ENCODE measurements around the gene SETD7.

SETD7 gene

GRCh38 chr4:139581096-139581495 lies 25.1 kb upstream of the SETD7 start:
- in situ Hi-C loops (cut with HindIII; ENCODE audit: low pct_ligation_motif_present, low pct_unique_long_range_greater_than_20kb, low sequenced_read_pairs), result no loop called here

GRCh38 chr4:139576219-139576618 lies 20.2 kb upstream of the SETD7 start:
- in situ Hi-C loops (cut with HindIII; ENCODE audit: low pct_ligation_motif_present, low pct_unique_long_range_greater_than_20kb, low sequenced_read_pairs), result no loop called here
- DNase-seq, result peak; percentile 14

More at GRCh38 chr4:139581096-139581495, 25.1 kb upstream of the SETD7 start:
- DNase-seq, result no peak

GRCh38 chr4:139575072-139575471 lies 19.1 kb upstream of the SETD7 start:
- no peak for DNase-seq
- in situ Hi-C loops (cut with HindIII; ENCODE audit: low pct_ligation_motif_present, low pct_unique_long_range_greater_than_20kb, low sequenced_read_pairs), result no loop called here

GRCh38 chr4:139574641-139575040 lies 18.6 kb upstream of the SETD7 start:
- in situ Hi-C loops (cut with HindIII; ENCODE audit: low pct_ligation_motif_present, low pct_unique_long_range_greater_than_20kb, low sequenced_read_pairs), result no loop called here
- no peak for DNase-seq

GRCh38 chr4:139568206-139568955 lies 12.4 kb upstream of the SETD7 start:
- in situ Hi-C loops (cut with HindIII; ENCODE audit: low pct_ligation_motif_present, low pct_unique_long_range_greater_than_20kb, low sequenced_read_pairs), result no loop called here

GRCh38 chr4:139567159-139567870 lies 11.3 kb upstream of the SETD7 start:
- no peak for DNase-seq
- in situ Hi-C loops (cut with HindIII; ENCODE audit: low pct_ligation_motif_present, low pct_unique_long_range_greater_than_20kb, low sequenced_read_pairs), result no loop called here

More at GRCh38 chr4:139568206-139568955, 12.4 kb upstream of the SETD7 start:
- DNase-seq, result no peak

- in situ Hi-C loops (cut with HindIII; ENCODE audit: low pct_ligation_motif_present, low pct_unique_long_range_greater_than_20kb, low sequenced_read_pairs), result no loop called here
- no peak for DNase-seq
Measured at GRCh38 chr4:139564502-139564901, 8.5 kb upstream of the SETD7 start.

GRCh38 chr4:139563515-139563914 lies 7.5 kb upstream of the SETD7 start:
- DNase-seq, result no peak
- in situ Hi-C loops (cut with HindIII; ENCODE audit: low pct_ligation_motif_present, low pct_unique_long_range_greater_than_20kb, low sequenced_read_pairs), result no loop called here

GRCh38 chr4:139562839-139563238 lies 6.8 kb upstream of the SETD7 start:
- in situ Hi-C loops (cut with HindIII; ENCODE audit: low pct_ligation_motif_present, low pct_unique_long_range_greater_than_20kb, low sequenced_read_pairs), result no loop called here
- DNase-seq, result no peak

GRCh38 chr4:139562067-139562684 lies 6.2 kb upstream of the SETD7 start:
- no peak for DNase-seq
- in situ Hi-C loops (cut with HindIII; ENCODE audit: low pct_ligation_motif_present, low pct_unique_long_range_greater_than_20kb, low sequenced_read_pairs), result no loop called here

GRCh38 chr4:139560406-139561104 lies 4.5 kb upstream of the SETD7 start:
- in situ Hi-C loops (cut with HindIII; ENCODE audit: low pct_ligation_motif_present, low pct_unique_long_range_greater_than_20kb, low sequenced_read_pairs), result no loop called here
- DNase-seq, result no peak

- no peak for DNase-seq
- in situ Hi-C loops (cut with HindIII; ENCODE audit: low pct_ligation_motif_present, low pct_unique_long_range_greater_than_20kb, low sequenced_read_pairs), result no loop called here
Measured at GRCh38 chr4:139559687-139560086, 3.7 kb upstream of the SETD7 start.

- in situ Hi-C loops (cut with HindIII; ENCODE audit: low pct_ligation_motif_present, low pct_unique_long_range_greater_than_20kb, low sequenced_read_pairs), result no loop called here
- no peak for DNase-seq
Measured at GRCh38 chr4:139559089-139559479, 3.1 kb upstream of the SETD7 start.

GRCh38 chr4:139558235-139559088 lies 2.4 kb upstream of the SETD7 start:
- in situ Hi-C loops (cut with HindIII; ENCODE audit: low pct_ligation_motif_present, low pct_unique_long_range_greater_than_20kb, low sequenced_read_pairs), result no loop called here
- no peak for DNase-seq

GRCh38 chr4:139557556-139558110 lies 1.6 kb upstream of the SETD7 start:
- DNase-seq, result no peak
- in situ Hi-C loops (cut with HindIII; ENCODE audit: low pct_ligation_motif_present, low pct_unique_long_range_greater_than_20kb, low sequenced_read_pairs), result no loop called here

GRCh38 chr4:139556724-139557555 lies 921 bp upstream of the SETD7 start:
- in situ Hi-C loops (cut with HindIII; ENCODE audit: low pct_ligation_motif_present, low pct_unique_long_range_greater_than_20kb, low sequenced_read_pairs), result no loop called here
- DNase-seq, result peak; percentile 33

GRCh38 chr4:139555705-139556070 lies 331 bp downstream of the SETD7 start:
- DNase-seq, result peak; percentile 34

More at GRCh38 chr4:139555705-139556070, 331 bp downstream of the SETD7 start:
- in situ Hi-C loops (cut with HindIII; ENCODE audit: low pct_ligation_motif_present, low pct_unique_long_range_greater_than_20kb, low sequenced_read_pairs), result no loop called here

Measured in ACHN (cell line).